HEK293 (cell line): Measurements from ENCODE around the gene EVC2.

Experiments
- CTCF ChIA-PET: fragments of 350-600 bp; formaldehyde crosslinking; extraction: SDS; loops from one replicate; lab custom pipeline; 2021; ENCODE audit warnings: antibody characterized with exemption; lab: Yijun Ruan, JAX
- POLR2A ChIA-PET: fragments of 300-600 bp; formaldehyde crosslinking; extraction: SDS; loops from one replicate; lab custom pipeline; 2020; ENCODE audit warnings: antibody characterized with exemption, inconsistent platforms; lab: Yijun Ruan, JAX
- H3K27ac ChIP-seq: fragments of 200-500 bp; sonication (Bioruptor generic); 2 replicates; pipeline ENCODE4 v1.5.1; 2014; ENCODE audit warnings: low read depth, low read length, control low read depth, inconsistent platforms; ENCODE audit errors: extremely low read depth
- H3K36me3 ChIP-seq, 2 experiments: fragments of 200-500 bp in 1 of 2; sonication (Bioruptor generic) in 1 of 2; 1 replicate in 1 of 2; 2 replicates in 1 of 2; pipeline ENCODE4 v1.5.1; 2014 to 2017; ENCODE audit warnings: inconsistent platforms in 2 of 2, low read length in 2 of 2; ENCODE audit not compliant: control insufficient read depth in 2 of 2, insufficient read depth in 1 of 2
- H3K4me1 ChIP-seq: fragments of 200-500 bp; sonication (Bioruptor generic); 2 replicates; pipeline ENCODE4 v1.5.1; 2014; ENCODE audit warnings: mild to moderate bottlenecking, low read length, inconsistent platforms; ENCODE audit not compliant: control insufficient read depth, insufficient read depth
- H3K4me3 ChIP-seq: 2 replicates; pipeline ENCODE4 v1.5.1; 2011; ENCODE audit warnings: low read depth, mild to moderate bottlenecking, control low read depth, low read length, moderate library complexity
- H3K9me3 ChIP-seq: fragments of 200-500 bp; sonication (Bioruptor generic); 2 replicates; pipeline ENCODE4 v1.5.1; 2014; ENCODE audit warnings: low read depth, low read length, inconsistent platforms; ENCODE audit not compliant: control insufficient read depth, insufficient read depth
- ATF2 ChIP-seq: fragments of 450-650 bp; formaldehyde crosslinking; IDR thresholded peaks from 2 replicates; pipeline ENCODE4 v1.5.1; 2016; ENCODE audit warnings: missing biosample characterization, missing genetic modification characterization, low read depth
- HOXD13 ChIP-seq: sonication (generic); formaldehyde crosslinking; IDR thresholded peaks from 2 replicates; pipeline ENCODE4 v1.8.0; 2022; ENCODE audit warnings: missing genetic modification reagents, borderline replicate concordance
- KLF16 ChIP-seq: fragments of 450-650 bp; formaldehyde crosslinking; IDR thresholded peaks from 2 replicates; pipeline ENCODE4 v1.5.1; 2017; ENCODE audit warnings: missing biosample characterization, missing genetic modification characterization
- OSR2 ChIP-seq: fragments of 450-650 bp; formaldehyde crosslinking; IDR thresholded peaks from 2 replicates; pipeline ENCODE4 v1.5.1; 2016; ENCODE audit warnings: missing biosample characterization, missing genetic modification characterization
- ZBTB11 ChIP-seq: fragments of 450-650 bp; formaldehyde crosslinking; conservative IDR thresholded peaks from 2 replicates; pipeline ENCODE4 v1.5.1; 2016; ENCODE audit warnings: low read depth, missing biosample characterization, missing genetic modification characterization
- ZNF10 ChIP-seq: fragments of 450-650 bp; formaldehyde crosslinking; IDR thresholded peaks from 2 replicates; pipeline ENCODE4 v1.5.1; 2017; ENCODE audit warnings: missing biosample characterization, missing genetic modification characterization
- ZNF175 ChIP-seq: fragments of 450-650 bp; formaldehyde crosslinking; IDR thresholded peaks from 2 replicates; pipeline ENCODE4 v1.5.1; 2016; ENCODE audit warnings: missing biosample characterization, missing genetic modification characterization
- ZNF19 ChIP-seq: fragments of 450-650 bp; formaldehyde crosslinking; IDR thresholded peaks from 2 replicates; pipeline ENCODE4; 2016; ENCODE audit warnings: missing biosample characterization, missing genetic modification characterization, low read depth
- ZNF274 ChIP-seq, 2 experiments: fragments of 200-500 bp in 1 of 2; fragments of 450-650 bp in 1 of 2; sonication (Bioruptor generic) in 1 of 2; formaldehyde crosslinking in 1 of 2; IDR thresholded peaks; 2 replicates each; pipeline versions ENCODE4 v1.5.1 to v1.6.1; 2014 to 2016; ENCODE audit warnings: borderline replicate concordance in 1 of 2, inconsistent platforms in 1 of 2, low read length in 1 of 2, missing biosample characterization in 1 of 2, missing genetic modification characterization in 1 of 2
- ZNF426 ChIP-seq: fragments of 450-650 bp; formaldehyde crosslinking; IDR thresholded peaks from 2 replicates; pipeline ENCODE4 v1.5.1; 2017; ENCODE audit warnings: missing biosample characterization, missing genetic modification characterization, mild to moderate bottlenecking, inconsistent platforms, moderate library complexity
- ZNF514 ChIP-seq: fragments of 450-650 bp; formaldehyde crosslinking; IDR thresholded peaks from 2 replicates; pipeline ENCODE4 v1.5.1; 2016; ENCODE audit warnings: missing biosample characterization, missing genetic modification characterization
- ZNF518A ChIP-seq: fragments of 450-650 bp; formaldehyde crosslinking; conservative IDR thresholded peaks from 2 replicates; pipeline ENCODE4 v1.5.1; 2016; ENCODE audit warnings: low read depth, missing biosample characterization, missing genetic modification characterization
- ZNF521 ChIP-seq: fragments of 450-650 bp; formaldehyde crosslinking; IDR thresholded peaks from 2 replicates; pipeline ENCODE4 v1.5.1; 2017; ENCODE audit warnings: missing biosample characterization, mild to moderate bottlenecking, missing genetic modification characterization
- ZNF707 ChIP-seq: fragments of 450-650 bp; formaldehyde crosslinking; IDR thresholded peaks from 2 replicates; pipeline ENCODE4 v1.5.1; 2016; ENCODE audit warnings: missing biosample characterization, missing genetic modification characterization
- ZNF776 ChIP-seq: fragments of 450-650 bp; formaldehyde crosslinking; IDR thresholded peaks from 2 replicates; pipeline ENCODE4 v1.5.0; 2017; ENCODE audit warnings: missing biosample characterization, missing genetic modification characterization, borderline replicate concordance
- ZNF791 ChIP-seq: fragments of 450-650 bp; formaldehyde crosslinking; IDR thresholded peaks from 2 replicates; pipeline ENCODE4 v1.5.1; 2016; ENCODE audit warnings: missing biosample characterization, missing genetic modification characterization
- TF ChIP-seq, protein P1 (sequence below): fragments of 450-650 bp; formaldehyde crosslinking; IDR thresholded peaks from 2 replicates; pipeline ENCODE4 v1.5.1; 2016; ENCODE audit warnings: missing biosample characterization, missing genetic modification characterization
- TF ChIP-seq, protein P2 (sequence below): fragments of 450-650 bp; formaldehyde crosslinking; IDR thresholded peaks from 2 replicates; pipeline ENCODE4 v1.5.1; 2016; ENCODE audit warnings: missing biosample characterization, missing genetic modification characterization

The EVC2 gene

DNA sequence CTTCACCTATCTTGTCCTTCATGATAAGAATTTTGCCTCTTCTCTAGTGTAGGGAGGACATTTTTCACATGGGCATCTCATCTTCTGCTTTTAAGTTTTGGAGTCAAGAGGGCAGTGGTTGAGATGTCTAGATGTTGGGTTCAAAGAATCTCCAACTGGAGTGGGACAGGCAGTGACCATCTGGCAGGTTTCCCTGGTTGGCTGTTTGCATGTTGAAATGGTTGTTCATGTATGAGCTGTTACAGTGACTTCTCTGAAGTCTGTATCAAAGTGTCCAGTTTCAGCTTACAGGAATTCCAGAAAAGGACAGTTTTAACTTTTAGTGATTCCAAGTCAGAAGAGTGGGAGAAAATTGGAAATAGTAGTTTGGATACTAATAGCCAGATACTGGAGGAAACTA lies 192.7 kb downstream of the EVC2 start:
- TF ChIP-seq ZNF707 (tag by site-specific recombination) (no peak), ZNF791 (no peak), ZNF19 (tag by site-specific recombination) (no peak), ZNF518A (tag by site-specific recombination) (no peak), ZNF514 (tag by site-specific recombination) (no peak), ZNF776 (tag by site-specific recombination) (no peak), ZNF10 (no peak), OSR2 (tag by site-specific recombination) (no peak), HOXD13 (CRISPR knock-in tag) (no peak), ZNF274 (IDR thresholded peaks at IDR 0.05; ENCODE audit: low read length) (no peak), ZNF274 (tag by site-specific recombination; IDR thresholded peaks at IDR 0.05; ENCODE audit: borderline replicate concordance) (no peak), ZNF521 (tag by site-specific recombination) (no peak), ZBTB11 (tag by site-specific recombination) (no peak), ZNF426 (tag by site-specific recombination) (no peak), KLF16 (tag by site-specific recombination) (no peak), ATF2 (tag by site-specific recombination) (no peak), ZNF175 (tag by site-specific recombination) (no peak)
- TF ChIP-seq, protein P1, sequence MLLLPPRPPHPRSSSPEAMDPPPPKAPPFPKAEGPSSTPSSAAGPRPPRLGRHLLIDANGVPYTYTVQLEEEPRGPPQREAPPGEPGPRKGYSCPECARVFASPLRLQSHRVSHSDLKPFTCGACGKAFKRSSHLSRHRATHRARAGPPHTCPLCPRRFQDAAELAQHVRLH = no peak
- TF ChIP-seq, protein P2, sequence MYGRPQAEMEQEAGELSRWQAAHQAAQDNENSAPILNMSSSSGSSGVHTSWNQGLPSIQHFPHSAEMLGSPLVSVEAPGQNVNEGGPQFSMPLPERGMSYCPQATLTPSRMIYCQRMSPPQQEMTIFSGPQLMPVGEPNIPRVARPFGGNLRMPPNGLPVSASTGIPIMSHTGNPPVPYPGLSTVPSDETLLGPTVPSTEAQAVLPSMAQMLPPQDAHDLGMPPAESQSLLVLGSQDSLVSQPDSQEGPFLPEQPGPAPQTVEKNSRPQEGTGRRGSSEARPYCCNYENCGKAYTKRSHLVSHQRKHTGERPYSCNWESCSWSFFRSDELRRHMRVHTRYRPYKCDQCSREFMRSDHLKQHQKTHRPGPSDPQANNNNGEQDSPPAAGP (tag by site-specific recombination) = no peak
- Histone ChIP-seq H3K4me3 (no peak overlapping the region), H3K9me3 (no peaks in the 10 kb centered on the region), H3K27ac (no peak overlapping the region), H3K36me3 (no peaks in the 10 kb centered on the region), H3K4me1 (no peaks in the 10 kb centered on the region)
- CTCF ChIA-PET = interaction anchor here (0.6 kb wide), 1 partner anchor 21 kb away, joined by 3 read pairs; no protein-coding TSS in a partner anchor
- POLR2A ChIA-PET = no interaction called here
